ENCODE measurements around the gene TMEM240. TPM values are rescaled to one million over a fixed set of nuclear protein-coding genes. Genes with fewer than 3 reads are reported as not detected.

TMEM240 gene
- total and polyA plus RNA-seq, 2 experiments from 2014 or later, result 0.76 to 1.1 TPM

GRCh38 chr1:1491601-1492000, 48.8 kb downstream of the TMEM240 start:
- in situ Hi-C loops (cut with MboI), result no loop called here
- H3K36me3 ChIP-seq (ENCODE audit: low read depth), result peaks cover 40% of the 10 kb centered on the region
- 99 to 100% methylated on average over 10 of the region's 10 CpGs for WGBS, 2 experiments (ENCODE audit: low coverage in 1 of 2, low lambda C conversion rate in 2 of 2, missing lambda C conversion rate in 2 of 2)

GRCh38 chr1:1490633-1491230, 49.7 kb downstream of the TMEM240 start:
- in situ Hi-C loops (cut with MboI), result no loop called here
- Histone ChIP-seq H2AFZ (no peak overlapping the region), H3K4me3 (no peak overlapping the region), H3K4me2 (ENCODE audit: unreplicated experiment) (no peak overlapping the region), H3F3A (ENCODE audit: insufficient read depth) (no peaks in the 10 kb centered on the region), H3K9me3 (ENCODE audit: low read depth) (no peaks in the 10 kb centered on the region), H4K20me1 (ENCODE audit: insufficient read depth) (no peaks in the 10 kb centered on the region), H3K9me2 (ENCODE audit: insufficient read depth) (no peaks in the 10 kb centered on the region), H3K27ac (no peak overlapping the region), H3K79me2 (ENCODE audit: insufficient read depth) (peaks cover 21% of the 10 kb centered on the region; the same call in 1 of the 2 replicates), H3K4me1 (ENCODE audit: insufficient read depth) (no peaks in the 10 kb centered on the region), H3K36me3 (ENCODE audit: low read depth) (peaks cover 40% of the 10 kb centered on the region), H3K9ac (no peak overlapping the region), H3K27me3 (replicated peaks; ENCODE audit: insufficient read depth) (no peaks in the 10 kb centered on the region)
- 96 to 100% methylated on average over 18 to 19 of the region's 25 CpGs for WGBS, 2 experiments (ENCODE audit: low coverage in 1 of 2, low lambda C conversion rate in 2 of 2, missing lambda C conversion rate in 2 of 2)
- no peak for DNase-seq
- TF ChIP-seq EZH2 (IDR thresholded peaks at IDR 0.05; ENCODE audit: insufficient read depth, poor library complexity, severe bottlenecking) (no peak), EZH2phosphoT487 (IDR thresholded peaks at IDR 0.05; ENCODE audit: insufficient read depth, low read depth) (no peak)

More at GRCh38 chr1:1491601-1492000, 48.8 kb downstream of the TMEM240 start:
- Histone ChIP-seq H3K4me2 (ENCODE audit: unreplicated experiment) (no peak overlapping the region), H3K9me3 (ENCODE audit: low read depth) (no peaks in the 10 kb centered on the region), H3K9ac (no peak overlapping the region), H3F3A (ENCODE audit: insufficient read depth) (no peaks in the 10 kb centered on the region), H3K4me3 (no peak overlapping the region), H3K79me2 (ENCODE audit: insufficient read depth) (peaks cover 21% of the 10 kb centered on the region; the same call in 1 of the 2 replicates), H4K20me1 (ENCODE audit: insufficient read depth) (no peaks in the 10 kb centered on the region), H3K27me3 (replicated peaks; ENCODE audit: insufficient read depth) (no peaks in the 10 kb centered on the region), H2AFZ (no peak overlapping the region), H3K9me2 (ENCODE audit: insufficient read depth) (no peaks in the 10 kb centered on the region), H3K27ac (no peak overlapping the region), H3K4me1 (ENCODE audit: insufficient read depth) (no peaks in the 10 kb centered on the region)
- DNase-seq, result no peak
- TF ChIP-seq EZH2 (IDR thresholded peaks at IDR 0.05; ENCODE audit: insufficient read depth, poor library complexity, severe bottlenecking) (no peak), EZH2phosphoT487 (IDR thresholded peaks at IDR 0.05; ENCODE audit: insufficient read depth, low read depth) (no peak)

- peaks cover 40% of the 10 kb centered on the region for H3K36me3 ChIP-seq (ENCODE audit: low read depth)
- no peaks in the 10 kb centered on the region for H3F3A ChIP-seq (ENCODE audit: insufficient read depth)
- H3K4me2 ChIP-seq (ENCODE audit: unreplicated experiment), result no peak overlapping the region
- no peak overlapping the region for H3K9ac ChIP-seq
- WGBS, 2 experiments (ENCODE audit: low coverage in 1 of 2, low lambda C conversion rate in 2 of 2, missing lambda C conversion rate in 2 of 2), result 94 to 96% methylated on average over 15 to 19 of the region's 19 CpGs
- no peak overlapping the region for H3K4me3 ChIP-seq
- H3K27me3 ChIP-seq (replicated peaks; ENCODE audit: insufficient read depth), result no peaks in the 10 kb centered on the region
- in situ Hi-C loops (cut with MboI), result no loop called here
- TF ChIP-seq EZH2phosphoT487 (IDR thresholded peaks at IDR 0.05; ENCODE audit: insufficient read depth, low read depth), result no peak
- TF ChIP-seq EZH2 (IDR thresholded peaks at IDR 0.05; ENCODE audit: insufficient read depth, poor library complexity, severe bottlenecking), result no peak
- DNase-seq, result no peak
- peaks cover 21% of the 10 kb centered on the region; the same call in 1 of the 2 replicates for H3K79me2 ChIP-seq (ENCODE audit: insufficient read depth)
- H3K9me2 ChIP-seq (ENCODE audit: insufficient read depth), result no peaks in the 10 kb centered on the region
- no peaks in the 10 kb centered on the region for H3K9me3 ChIP-seq (ENCODE audit: low read depth)
- no peaks in the 10 kb centered on the region for H3K4me1 ChIP-seq (ENCODE audit: insufficient read depth)
- no peak overlapping the region for H2AFZ ChIP-seq
- H4K20me1 ChIP-seq (ENCODE audit: insufficient read depth), result no peaks in the 10 kb centered on the region
- H3K27ac ChIP-seq, result no peak overlapping the region
Measured at GRCh38 chr1:1489861-1490260, 50.6 kb downstream of the TMEM240 start.

GRCh38 chr1:1489231-1489630, 51.2 kb downstream of the TMEM240 start:
- H3K79me2 ChIP-seq (ENCODE audit: insufficient read depth), result peaks cover 24% of the 10 kb centered on the region
- DNase-seq, result no peak
- no peaks in the 10 kb centered on the region for H3K9me3 ChIP-seq (ENCODE audit: low read depth)
- no peaks in the 10 kb centered on the region for H3K4me1 ChIP-seq (ENCODE audit: insufficient read depth)
- H3F3A ChIP-seq (ENCODE audit: insufficient read depth), result no peaks in the 10 kb centered on the region
- no peaks in the 10 kb centered on the region for H4K20me1 ChIP-seq (ENCODE audit: insufficient read depth)
- no peak overlapping the region for H3K4me2 ChIP-seq (ENCODE audit: unreplicated experiment)
- no peak overlapping the region for H3K9ac ChIP-seq
- H3K27ac ChIP-seq, result no peak overlapping the region
- no peak overlapping the region for H3K4me3 ChIP-seq
- 96 to 98% methylated on average over 11 to 15 of the region's 16 CpGs for WGBS, 2 experiments (ENCODE audit: low coverage in 1 of 2, low lambda C conversion rate in 2 of 2, missing lambda C conversion rate in 2 of 2)
- H3K27me3 ChIP-seq (replicated peaks; ENCODE audit: insufficient read depth), result no peaks in the 10 kb centered on the region
- no peaks in the 10 kb centered on the region for H3K9me2 ChIP-seq (ENCODE audit: insufficient read depth)
- in situ Hi-C loops (cut with MboI), result no loop called here
- peaks cover 40% of the 10 kb centered on the region for H3K36me3 ChIP-seq (ENCODE audit: low read depth)
- H2AFZ ChIP-seq, result no peak overlapping the region
- no peak for TF ChIP-seq EZH2 (IDR thresholded peaks at IDR 0.05; ENCODE audit: insufficient read depth, poor library complexity, severe bottlenecking)
- TF ChIP-seq EZH2phosphoT487 (IDR thresholded peaks at IDR 0.05; ENCODE audit: insufficient read depth, low read depth), result no peak

Measured in GM23248 (cell line).